Mononuclear cell (primary cell): ENCODE results near the gene ATL2. TPM values are rescaled to one million over a fixed set of nuclear protein-coding genes. Genes with fewer than 3 reads are reported as not detected.
"Not testable (repeated sequence)": the region's sequence is repeated elsewhere in the genome, so short reads cannot be mapped to it uniquely, and the experiment has no call there.

Experiments used
- H3K27me3 ChIP-seq: 2 replicates; pipeline ENCODE4 v1.6.0; 2011; ENCODE audit warnings: low read length, control low read depth; ENCODE audit not compliant: insufficient read depth
- H3K4me1 ChIP-seq: 2 replicates; pipeline ENCODE4 v1.5.1; 2011; ENCODE audit warnings: mild to moderate bottlenecking, low read length, control low read depth; ENCODE audit not compliant: insufficient read depth
- H3K4me3 ChIP-seq: 2 replicates; pipeline ENCODE4 v1.5.1; 2011; ENCODE audit warnings: mild to moderate bottlenecking, low read length, moderate library complexity
- H3K9me3 ChIP-seq: 2 replicates; pipeline ENCODE4 v1.5.1; 2011; ENCODE audit warnings: low read depth, mild to moderate bottlenecking, control low read depth, low read length
- total RNA-seq: library from RNA; depleted of rRNA; stranded (reverse); fragments of >200 nt; gene quantifications from one replicate; pipeline ENCODE4 v1.2.3, GENCODE V29; 2012

ATL2 gene
- total RNA-seq, 1 donor: 159 TPM

- Histone ChIP-seq H3K4me3 (no peak overlapping the region), H3K4me1 (peaks cover 5% of the 10 kb centered on the region)
These were observed 54.7 kb downstream of the ATL2 start for GRCh38 chr2:38322224-38322914.

GRCh38 chr2:38319240-38319639, 57.8 kb downstream of the ATL2 start:
- H3K27me3 ChIP-seq, H3K4me1 ChIP-seq, H3K9me3 ChIP-seq, H3K4me3 ChIP-seq: not testable (repeated sequence)

More at GRCh38 chr2:38322224-38322914, 54.7 kb downstream of the ATL2 start:
- Histone ChIP-seq H3K27me3 (no peaks in the 10 kb centered on the region), H3K9me3 (no peaks in the 10 kb centered on the region)

DNA sequence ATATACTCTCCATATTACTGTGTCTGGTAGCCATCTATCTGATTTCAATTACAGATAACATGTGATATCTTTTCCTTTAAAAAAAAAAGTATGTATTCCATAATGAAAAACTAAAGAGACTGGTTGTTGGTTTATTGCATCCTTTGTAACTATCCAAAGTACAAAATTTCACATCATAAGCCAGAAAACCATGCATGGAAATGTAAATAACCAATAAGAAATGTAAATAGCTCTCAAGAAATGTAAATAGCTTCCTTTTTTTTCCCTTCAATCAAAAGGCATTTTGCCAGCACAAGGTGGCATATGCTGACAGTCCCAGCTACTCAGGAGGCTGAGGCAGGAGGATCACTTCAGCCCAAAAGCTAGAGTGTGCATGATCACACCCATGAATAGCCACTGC, 59.3 kb downstream of the ATL2 start:
- no peaks in the 10 kb centered on the region for H3K4me1 ChIP-seq
- H3K9me3 ChIP-seq: no peaks in the 10 kb centered on the region
- H3K4me3 ChIP-seq: no peak overlapping the region
- H3K27me3 ChIP-seq: no peaks in the 10 kb centered on the region

- H3K9me3 ChIP-seq: no peaks in the 10 kb centered on the region
- no peaks in the 10 kb centered on the region for H3K27me3 ChIP-seq
- H3K4me3 ChIP-seq: no peak overlapping the region
- no peaks in the 10 kb centered on the region for H3K4me1 ChIP-seq
These were observed 61.3 kb downstream of the ATL2 start for GRCh38 chr2:38315707-38316333.

DNA sequence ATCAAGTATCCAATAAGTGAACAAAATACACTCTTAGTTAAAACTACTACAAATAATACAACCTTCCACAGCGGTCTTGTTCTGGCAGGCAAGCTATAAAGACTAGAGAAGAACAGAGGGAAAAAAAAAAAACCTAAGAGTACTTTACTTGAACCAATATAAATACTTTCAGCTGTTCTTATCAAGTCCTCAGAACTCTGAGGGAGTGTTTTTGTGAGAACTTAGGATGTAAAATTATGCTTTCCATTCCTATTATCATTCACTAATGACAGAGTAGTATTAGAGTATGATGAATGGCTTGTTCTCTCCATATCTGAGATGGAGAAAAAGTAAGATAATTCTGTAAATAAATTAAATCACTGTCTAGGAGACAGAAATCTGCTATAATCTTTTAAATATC, 68.3 kb downstream of the ATL2 start:
- Histone ChIP-seq H3K4me3 (no peak overlapping the region), H3K27me3 (no peaks in the 10 kb centered on the region), H3K4me1 (no peaks in the 10 kb centered on the region), H3K9me3 (no peaks in the 10 kb centered on the region)

GRCh38 chr2:38301969-38302702, 74.9 kb downstream of the ATL2 start:
- peaks cover 6% of the 10 kb centered on the region for H3K4me1 ChIP-seq
- H3K4me3 ChIP-seq: no peak overlapping the region
- H3K9me3 ChIP-seq: no peaks in the 10 kb centered on the region
- no peaks in the 10 kb centered on the region for H3K27me3 ChIP-seq

DNA sequence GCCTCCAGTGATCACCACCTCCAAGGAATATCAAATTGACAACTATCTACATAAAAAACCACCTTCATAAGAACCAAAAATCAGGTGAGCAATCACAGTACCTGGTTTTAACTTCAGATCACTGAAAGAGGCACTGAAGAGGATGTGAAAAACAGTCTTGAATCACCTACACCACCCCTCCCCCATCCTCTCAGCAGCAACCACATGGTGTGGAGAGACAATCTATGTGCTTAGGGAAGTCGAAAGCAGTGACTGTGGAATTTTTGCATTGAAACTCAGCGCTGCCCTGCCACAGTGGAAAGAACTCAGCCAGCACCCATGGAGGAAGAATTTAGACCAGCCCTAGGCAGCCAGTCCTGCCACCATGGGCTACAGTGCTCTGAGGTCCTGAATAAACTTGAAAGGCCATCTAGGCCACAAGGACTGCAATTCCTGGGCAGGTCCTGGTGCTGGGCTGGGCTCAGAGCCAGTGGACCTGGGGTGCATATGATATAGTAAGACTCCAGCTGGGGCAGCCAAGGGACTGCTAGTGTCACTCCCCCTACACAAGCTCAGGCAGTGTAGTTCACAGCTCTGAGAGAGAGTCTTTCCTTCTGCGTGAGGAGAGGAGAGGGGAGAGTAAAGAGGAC, 75.6 kb downstream of the ATL2 start:
- Histone ChIP-seq H3K9me3 (no peaks in the 10 kb centered on the region), H3K4me3 (no peak overlapping the region), H3K4me1 (peaks cover 6% of the 10 kb centered on the region), H3K27me3 (no peaks in the 10 kb centered on the region)

- Histone ChIP-seq H3K27me3 (no peaks in the 10 kb centered on the region), H3K9me3 (no peaks in the 10 kb centered on the region), H3K4me3 (no peak overlapping the region), H3K4me1 (peaks cover 6% of the 10 kb centered on the region)
These were observed 78.5 kb downstream of the ATL2 start for GRCh38 chr2:38298539-38298938.

GRCh38 chr2:38296197-38296780, 80.8 kb downstream of the ATL2 start:
- Histone ChIP-seq H3K4me3 (no peak overlapping the region), H3K9me3 (no peaks in the 10 kb centered on the region), H3K4me1 (peaks cover 1% of the 10 kb centered on the region), H3K27me3 (no peaks in the 10 kb centered on the region)

DNA sequence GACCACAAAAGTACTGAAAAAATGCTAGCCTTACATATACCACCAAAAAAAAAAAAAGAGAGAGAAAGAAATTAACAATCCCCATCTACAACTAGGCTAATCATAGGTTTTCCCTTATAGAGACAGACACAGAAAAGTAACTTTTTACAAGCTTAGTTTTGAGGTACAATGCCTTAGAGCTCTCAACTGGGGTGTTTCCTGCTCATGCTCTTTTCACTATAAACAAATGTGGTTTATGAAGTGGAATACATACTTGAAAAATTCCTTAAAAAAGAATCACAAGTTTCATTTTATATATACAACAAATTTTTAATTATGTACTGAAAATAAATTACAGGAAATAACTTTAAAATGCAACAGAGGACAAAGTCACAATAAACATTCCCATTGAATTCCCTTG, 82.5 kb downstream of the ATL2 start:
- no peak overlapping the region for H3K4me3 ChIP-seq
- no peaks in the 10 kb centered on the region for H3K9me3 ChIP-seq
- no peaks in the 10 kb centered on the region for H3K4me1 ChIP-seq
- H3K27me3 ChIP-seq: no peaks in the 10 kb centered on the region

DNA sequence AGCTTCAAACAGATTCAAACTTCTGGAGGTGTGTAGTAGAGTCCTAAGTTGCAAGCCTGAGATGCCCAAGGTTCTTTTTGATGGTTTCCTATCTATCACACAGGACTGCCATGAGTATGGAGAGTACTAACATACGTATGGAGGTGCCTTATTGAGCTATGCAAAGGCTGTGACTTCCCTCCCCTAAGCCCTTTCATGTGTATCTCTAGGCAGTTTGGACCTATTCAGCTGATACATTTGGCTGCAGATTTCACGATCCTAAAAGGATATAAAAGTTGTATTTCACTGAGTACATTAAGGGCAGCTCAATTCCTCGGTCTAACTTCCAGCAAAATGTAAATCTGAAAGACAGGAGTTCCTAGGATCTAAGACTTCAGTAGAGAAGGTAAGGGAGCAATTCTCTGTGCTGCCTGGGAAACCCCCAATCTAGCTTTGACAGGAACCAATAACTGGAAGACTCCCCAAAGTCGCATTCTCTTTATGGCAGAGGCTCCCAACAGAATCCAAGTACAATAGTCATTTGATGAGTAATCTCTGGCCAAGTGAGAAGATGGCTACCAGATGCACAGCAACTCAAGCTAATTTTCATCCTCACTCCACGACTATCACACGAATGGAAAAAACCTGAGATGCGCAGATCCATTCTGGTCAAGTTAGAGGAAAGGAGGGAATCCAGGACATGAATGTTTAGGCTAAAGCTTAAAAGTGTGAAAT, 83.8 kb downstream of the ATL2 start:
- Histone ChIP-seq H3K27me3 (no peaks in the 10 kb centered on the region), H3K9me3 (no peaks in the 10 kb centered on the region), H3K4me1 (no peaks in the 10 kb centered on the region), H3K4me3 (no peak overlapping the region)

DNA sequence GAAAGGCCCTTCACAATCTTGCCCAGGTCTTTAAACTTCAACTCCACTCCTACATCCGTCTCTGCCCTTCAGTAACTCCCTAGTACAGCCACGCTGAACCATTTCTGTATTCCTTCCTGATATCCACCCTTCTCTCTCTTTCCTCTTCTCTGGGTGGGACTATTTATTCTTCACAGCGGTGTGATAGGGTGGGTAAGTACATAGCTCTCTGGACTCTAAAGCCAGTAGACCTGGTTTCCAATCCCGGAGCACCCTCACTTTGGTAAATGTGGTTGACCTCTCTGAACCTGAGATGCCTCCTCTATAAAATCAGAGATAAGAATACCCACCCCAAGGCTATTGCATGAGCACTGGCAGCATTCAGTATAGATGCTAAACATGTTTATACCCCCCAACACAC, 86.7 kb downstream of the ATL2 start:
- no peaks in the 10 kb centered on the region for H3K4me1 ChIP-seq
- no peaks in the 10 kb centered on the region for H3K27me3 ChIP-seq
- H3K9me3 ChIP-seq: no peaks in the 10 kb centered on the region
- H3K4me3 ChIP-seq: no peak overlapping the region

GRCh38 chr2:38284971-38285370, 92.1 kb downstream of the ATL2 start:
- Histone ChIP-seq H3K4me3 (no peak overlapping the region), H3K27me3 (no peaks in the 10 kb centered on the region), H3K9me3 (no peaks in the 10 kb centered on the region), H3K4me1 (no peaks in the 10 kb centered on the region)

GRCh38 chr2:38281095-38281742, 95.9 kb downstream of the ATL2 start:
- Histone ChIP-seq H3K27me3 (no peaks in the 10 kb centered on the region), H3K4me3 (no peak overlapping the region), H3K9me3 (no peaks in the 10 kb centered on the region), H3K4me1 (no peaks in the 10 kb centered on the region)
